Measurements from ENCODE around the gene AGR2.
A peak's percentile ranks its signal among the peaks of the same experiment; 100 is the strongest.
"Not testable (repeated sequence)": the region's sequence is repeated elsewhere in the genome, so short reads cannot be mapped to it uniquely, and the experiment has no call there.

Gene AGR2

DNA sequence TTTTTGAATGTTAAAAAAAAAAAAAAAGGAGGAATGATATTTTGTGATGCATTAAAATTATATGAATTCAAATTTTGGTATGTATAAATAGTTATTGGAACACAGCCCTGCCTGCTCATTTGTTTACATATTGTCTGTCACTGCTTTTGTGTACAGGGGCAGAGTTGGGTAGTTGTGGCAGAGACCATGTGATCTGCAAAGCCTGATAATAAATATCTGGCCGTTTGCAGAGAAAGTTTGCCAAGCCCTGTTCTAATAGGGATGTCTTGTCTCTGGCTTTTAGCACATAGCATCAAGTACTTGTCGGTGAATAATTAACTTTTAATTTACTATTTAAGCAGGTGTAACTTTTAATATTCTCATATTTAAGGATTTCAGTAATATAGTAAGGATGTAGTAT lies 31.5 kb downstream of the AGR2 start:
- no peak for DNase-seq

- no peak for DNase-seq
Measured at GRCh38 chr7:16770657-16771329, 34.0 kb downstream of the AGR2 start.

DNA sequence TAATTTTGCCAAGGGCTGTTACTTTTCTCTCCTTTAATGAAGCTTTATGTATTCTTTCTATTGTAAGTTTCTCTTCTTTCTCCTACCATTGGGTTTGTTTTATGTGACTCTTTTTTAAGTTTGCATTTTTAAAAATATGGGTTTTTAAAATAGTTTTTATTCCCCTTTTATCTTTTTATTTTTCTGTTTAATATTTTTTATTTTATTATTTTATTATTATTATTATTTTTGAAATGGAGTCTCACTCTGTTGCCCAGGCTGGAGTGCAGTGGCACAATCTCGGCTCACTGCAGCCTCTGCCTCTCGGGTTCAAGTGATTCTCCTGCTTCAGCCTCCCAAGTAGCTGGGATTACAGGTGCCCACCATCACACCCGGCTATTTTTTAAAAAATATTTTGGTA lies 34.8 kb downstream of the AGR2 start:
- DNase-seq: not testable (repeated sequence)

- DNase-seq: no peak
Measured at GRCh38 chr7:16765436-16765859, 39.4 kb downstream of the AGR2 start.

DNA sequence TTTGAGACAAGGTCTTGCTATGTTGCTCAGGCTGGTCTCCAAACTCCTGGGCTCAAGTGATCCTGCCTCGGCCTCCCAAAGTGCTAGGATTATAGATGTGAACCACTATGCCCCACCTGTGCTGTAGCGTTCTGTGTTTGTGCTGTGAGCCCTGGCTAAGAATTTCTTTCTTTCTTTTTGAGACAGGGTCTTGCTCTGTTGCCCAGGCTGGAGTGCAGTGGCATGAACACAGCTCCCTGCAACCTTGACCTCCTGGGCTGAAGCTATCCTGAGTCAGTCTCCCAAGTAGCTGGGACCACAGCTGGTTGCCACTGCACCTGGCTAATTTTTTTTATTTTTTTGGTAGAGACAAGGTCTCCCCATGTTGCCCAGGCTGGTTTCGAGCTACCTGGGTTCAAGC lies 39.9 kb downstream of the AGR2 start:
- DNase-seq: no peak

- DNase-seq: no peak
Measured at GRCh38 chr7:16762177-16762576, 42.6 kb downstream of the AGR2 start.

DNA sequence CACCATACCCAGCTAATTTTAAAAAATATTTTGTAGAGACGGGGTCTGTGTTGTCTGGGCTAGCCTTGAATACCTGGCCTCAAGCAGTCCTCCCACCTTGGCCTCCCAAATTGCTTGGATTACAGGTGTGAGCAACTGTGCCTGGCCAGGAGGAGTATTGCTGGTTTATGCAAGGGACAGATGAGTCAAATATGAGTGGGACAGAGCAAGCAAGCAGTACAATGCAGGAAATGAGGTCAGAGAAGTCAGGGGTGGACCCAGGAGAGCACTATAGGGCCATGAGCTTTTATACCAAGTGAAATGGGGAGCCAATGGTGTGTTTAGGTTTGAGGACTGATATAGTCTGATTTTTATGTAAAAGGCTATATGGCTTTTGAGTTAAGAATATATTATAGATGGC lies 45.0 kb downstream of the AGR2 start:
- no peak for DNase-seq

- DNase-seq: no peak
Measured at GRCh38 chr7:16758631-16759611, 45.9 kb downstream of the AGR2 start.

DNA sequence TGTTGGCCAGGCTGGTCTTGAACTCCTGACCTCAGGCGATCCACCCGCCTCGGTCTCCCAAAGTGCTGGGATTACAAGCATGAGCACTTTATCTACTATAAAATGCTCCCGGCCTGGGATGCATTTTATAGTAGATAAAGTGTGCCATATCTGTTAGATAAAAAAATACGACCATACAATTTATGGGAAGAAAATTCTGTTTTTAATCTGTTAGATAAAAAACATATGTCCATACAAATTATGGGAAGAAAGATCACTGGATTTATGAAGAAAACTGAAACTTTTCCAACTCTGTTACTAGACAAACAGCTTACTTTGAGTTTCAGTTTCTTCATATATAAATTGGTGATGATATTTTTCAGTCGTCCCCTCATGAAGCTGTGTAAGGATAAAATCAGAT lies 46.8 kb downstream of the AGR2 start:
- DNase-seq: no peak

DNA sequence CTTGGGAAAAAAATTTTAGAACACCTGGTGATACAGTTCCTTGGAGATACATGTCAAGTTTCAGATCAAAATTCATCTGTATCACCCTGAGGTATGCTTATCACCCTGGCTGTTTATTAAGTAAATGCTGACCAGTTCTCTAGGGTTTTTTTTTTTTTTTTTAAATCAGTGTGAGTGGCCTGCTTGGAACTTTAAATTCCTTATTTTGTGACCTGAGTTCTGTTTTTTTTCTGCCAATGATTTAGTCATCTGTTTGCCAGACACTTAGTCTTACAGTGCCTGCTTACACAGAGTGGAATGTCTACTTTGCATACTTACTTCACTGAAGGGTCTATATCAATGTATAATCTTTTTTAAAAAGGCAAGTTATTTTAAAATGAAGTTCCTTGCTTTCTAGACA lies 49.4 kb downstream of the AGR2 start:
- DNase-seq: no peak

GRCh38 chr7:16754856-16755317 lies 49.9 kb downstream of the AGR2 start:
- DNase-seq: no peak

DNA sequence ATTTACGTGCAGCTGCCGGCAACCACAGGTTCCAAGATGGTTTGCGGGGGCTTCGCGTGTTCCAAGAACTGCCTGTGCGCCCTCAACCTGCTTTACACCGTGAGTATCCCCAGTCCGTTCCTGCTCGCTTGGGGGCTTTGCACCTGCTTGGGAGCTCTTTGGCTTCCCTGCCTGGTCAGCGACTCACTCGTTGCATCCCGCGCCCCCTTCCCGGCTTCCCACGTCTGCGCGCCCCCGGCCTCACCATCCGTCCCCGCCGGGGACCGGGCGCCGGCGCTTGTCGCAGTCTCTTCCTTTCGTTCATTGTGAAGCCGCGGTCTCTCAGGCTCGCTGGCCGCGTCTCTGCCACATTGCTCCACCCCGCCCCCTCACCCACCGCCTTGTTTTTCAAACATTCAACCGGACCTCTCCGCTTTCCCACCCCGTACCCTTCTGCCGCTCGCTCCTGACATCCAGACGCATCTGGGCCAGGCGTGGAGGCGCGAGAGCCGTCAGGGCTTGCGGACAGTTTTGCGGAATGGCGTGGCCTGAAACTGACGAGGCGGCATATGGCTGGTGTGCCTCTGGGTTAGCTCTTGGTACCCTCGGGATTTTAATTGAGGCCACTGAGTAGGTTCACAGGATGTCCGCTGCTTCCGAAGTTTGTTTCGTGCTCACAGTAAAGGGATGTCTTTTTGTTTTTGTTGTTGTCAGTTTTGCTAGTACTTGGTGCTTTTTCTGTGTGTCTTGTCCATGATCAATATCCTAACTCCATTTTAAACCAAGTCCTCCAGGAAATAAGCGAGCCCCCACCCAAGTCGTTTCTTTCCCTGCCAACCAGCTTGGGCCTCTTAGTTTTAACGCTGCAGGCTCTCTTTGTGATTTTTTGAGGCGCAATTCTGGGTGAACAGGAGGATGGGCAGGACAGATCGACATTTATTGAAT lies 50.6 kb downstream of the AGR2 start:
- no peak for DNase-seq

DNA sequence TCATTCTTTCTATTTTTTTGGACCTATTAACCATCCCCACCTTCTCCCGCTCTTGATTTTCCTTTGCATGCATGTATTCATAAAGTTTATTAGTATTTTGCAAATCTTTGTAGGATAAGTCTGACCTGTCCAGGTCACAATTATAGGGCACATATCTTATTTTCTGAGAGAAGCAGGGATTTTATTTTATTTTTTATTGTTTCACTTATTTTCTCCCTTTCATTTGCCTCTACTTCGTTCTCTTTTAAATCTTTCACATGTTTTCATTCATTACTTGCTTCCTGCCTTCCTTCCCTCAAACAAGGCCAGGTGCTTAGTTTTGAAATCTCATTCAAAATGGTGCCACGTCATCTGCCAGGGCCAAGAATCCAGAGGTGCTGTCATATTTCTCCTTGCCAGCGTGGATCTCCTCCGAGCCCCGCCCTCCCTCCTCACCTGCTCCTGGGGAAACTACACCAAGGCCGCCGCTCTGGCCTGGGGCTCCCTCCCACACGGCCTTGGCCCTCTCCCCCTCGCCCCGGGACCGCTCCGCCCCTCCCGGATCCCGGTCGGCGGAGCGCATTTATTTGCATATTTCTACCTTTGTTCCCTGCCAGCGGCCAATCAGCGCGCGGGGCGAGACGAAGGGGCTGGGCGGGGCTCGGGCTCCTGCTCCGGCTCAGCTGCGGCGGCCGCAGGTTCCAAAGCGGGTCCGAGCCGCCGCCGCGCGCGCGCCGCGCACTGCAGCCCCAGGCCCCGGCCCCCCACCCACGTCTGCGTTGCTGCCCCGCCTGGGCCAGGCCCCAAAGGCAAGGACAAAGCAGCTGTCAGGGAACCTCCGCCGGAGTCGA lies 51.5 kb downstream of the AGR2 start, which contains the start of gene TSPAN13:
Gene TSPAN13, plus strand, starts transcription at position 654 of the 830 bp plus-strand sequence. CDS start 213 bp downstream, outside the sequence.
- peak; percentile 69 for DNase-seq

DNA sequence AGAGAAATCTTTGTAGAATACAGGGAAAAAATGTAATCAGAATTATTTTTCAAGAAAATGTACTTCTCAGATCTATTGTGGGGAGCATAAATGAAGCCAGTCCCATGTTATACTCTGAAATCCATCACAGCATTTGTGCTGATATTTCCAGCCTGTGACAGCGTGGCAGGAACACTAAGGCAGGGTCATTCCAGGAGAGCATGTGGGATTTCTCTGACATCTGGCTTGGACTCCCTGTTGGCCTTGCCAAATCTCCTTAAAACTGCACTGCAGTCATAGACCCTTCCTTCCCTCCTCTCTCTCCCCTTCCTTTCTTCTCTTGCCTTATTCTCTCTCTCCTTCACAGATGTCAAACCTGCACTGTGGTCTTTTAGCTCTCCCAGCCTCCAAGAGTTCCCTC lies 57.7 kb downstream of the AGR2 start:
- no peak for DNase-seq

DNA sequence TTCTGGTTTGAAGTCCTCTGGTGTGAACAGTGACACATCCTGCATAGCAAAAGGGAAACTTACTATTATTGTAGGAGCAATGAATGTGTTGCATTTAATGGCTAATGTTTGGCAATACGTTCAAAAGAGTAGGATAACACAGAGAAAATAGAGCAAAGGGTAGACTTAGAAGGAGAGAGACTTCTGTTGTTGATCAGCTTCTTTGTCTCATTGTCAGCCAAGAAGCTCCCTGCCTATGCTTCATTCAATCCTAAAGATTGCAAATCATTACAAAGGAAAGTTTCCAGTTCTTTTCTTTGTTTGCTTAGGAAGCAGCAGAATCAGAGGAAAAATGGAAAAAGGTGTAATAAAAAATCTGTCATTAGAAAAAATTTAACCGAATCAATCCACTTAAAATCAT lies 59.2 kb downstream of the AGR2 start:
- no peak for DNase-seq

GRCh38 chr7:16744518-16745250 lies 60.1 kb downstream of the AGR2 start:
- DNase-seq: no peak

GRCh38 chr7:16743236-16743635 lies 61.6 kb downstream of the AGR2 start:
- no peak for DNase-seq

DNA sequence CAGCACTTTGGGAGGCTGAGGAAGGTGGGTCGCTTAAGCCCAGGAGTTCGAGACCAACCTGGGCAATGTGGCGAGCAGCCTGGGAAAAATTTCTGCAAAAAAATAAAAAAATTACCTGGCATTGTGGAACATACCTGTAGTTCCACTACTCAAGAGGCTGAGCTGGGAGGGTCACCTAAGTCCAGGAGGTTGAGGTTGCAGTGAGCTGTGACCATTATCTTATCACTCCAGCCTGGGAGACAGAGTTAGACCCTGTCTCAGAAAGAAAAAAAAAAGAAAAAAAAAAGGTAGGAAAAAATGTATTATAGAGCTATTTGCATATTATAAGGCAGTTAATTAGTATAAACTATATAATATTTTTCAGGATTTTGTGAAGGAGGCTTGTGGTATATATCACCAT lies 62.3 kb downstream of the AGR2 start:
- no peak for DNase-seq
